Neuron (in vitro differentiated cells): ENCODE data around the gene ZSCAN16.

Source experiments
- H2AFZ ChIP-seq: one replicate; pipeline ENCODE4 v1.6.1; 2013; ENCODE audit warnings: low read depth, mild to moderate bottlenecking, inconsistent platforms, low read length, moderate library complexity
- H3K27me3 ChIP-seq: one replicate; pipeline ENCODE4 v1.6.1; 2013; ENCODE audit warnings: low read length; ENCODE audit not compliant: insufficient read depth
- H3K36me3 ChIP-seq: one replicate; pipeline ENCODE4 v1.6.1; 2013; ENCODE audit warnings: low read length; ENCODE audit not compliant: insufficient read depth
- H3K4me1 ChIP-seq: one replicate; pipeline ENCODE4 v1.6.1; 2013; ENCODE audit warnings: low read length; ENCODE audit not compliant: insufficient read depth
- H3K4me3 ChIP-seq: 2 replicates; pipeline ENCODE4 v1.5.1; 2013; ENCODE audit warnings: mild to moderate bottlenecking, low read length, moderate library complexity
- H3K9me3 ChIP-seq: one replicate; pipeline ENCODE4 v1.6.1; 2013; ENCODE audit warnings: low read length

The ZSCAN16 gene

GRCh38 chr6:28137505-28137981 lies 13.1 kb downstream of the ZSCAN16 start:
- peak overlapping the region; percentile 61 for H3K4me3 ChIP-seq
- peak overlapping the region; percentile 83 for H2AFZ ChIP-seq
- no peaks in the 10 kb centered on the region for H3K9me3 ChIP-seq
- no peaks in the 10 kb centered on the region for H3K27me3 ChIP-seq
- peaks cover 15% of the 10 kb centered on the region for H3K36me3 ChIP-seq
- H3K4me1 ChIP-seq, result peaks cover 24% of the 10 kb centered on the region

- peaks cover 7% of the 10 kb centered on the region for H3K36me3 ChIP-seq
- no peak overlapping the region for H2AFZ ChIP-seq
- no peaks in the 10 kb centered on the region for H3K9me3 ChIP-seq
- H3K4me1 ChIP-seq, result peaks cover 30% of the 10 kb centered on the region
- no peak overlapping the region for H3K4me3 ChIP-seq
- no peaks in the 10 kb centered on the region for H3K27me3 ChIP-seq
Observed at GRCh38 chr6:28139860-28140543, 15.6 kb downstream of the ZSCAN16 start.

GRCh38 chr6:28140616-28141015 lies 16.2 kb downstream of the ZSCAN16 start:
- Histone ChIP-seq H3K36me3 (peaks cover 13% of the 10 kb centered on the region), H3K9me3 (no peaks in the 10 kb centered on the region), H2AFZ (no peak overlapping the region), H3K4me3 (no peak overlapping the region), H3K27me3 (no peaks in the 10 kb centered on the region), H3K4me1 (peaks cover 26% of the 10 kb centered on the region)

GRCh38 chr6:28141500-28142329 lies 17.3 kb downstream of the ZSCAN16 start, which contains the start of gene ZKSCAN8:
ZKSCAN8 (plus strand) TSS chr6:28141883; CDS start chr6:28148408, 6,525 bp downstream.
- no peaks in the 10 kb centered on the region for H3K27me3 ChIP-seq
- no peaks in the 10 kb centered on the region for H3K9me3 ChIP-seq
- H2AFZ ChIP-seq, result peak within 1 kb of the TSS; percentile 74
- peak within 1 kb of the TSS; percentile 63 for H3K4me3 ChIP-seq
- peaks cover 21% of the 10 kb centered on the region for H3K4me1 ChIP-seq
- peaks cover 23% of the 10 kb centered on the region for H3K36me3 ChIP-seq

- H3K27me3 ChIP-seq, result no peaks in the 10 kb centered on the region
- peak overlapping the region; percentile 63 for H3K4me3 ChIP-seq
- H2AFZ ChIP-seq, result peak overlapping the region; percentile 74
- H3K9me3 ChIP-seq, result no peaks in the 10 kb centered on the region
- H3K4me1 ChIP-seq, result peaks cover 21% of the 10 kb centered on the region
- peaks cover 26% of the 10 kb centered on the region for H3K36me3 ChIP-seq
Observed at GRCh38 chr6:28142446-28142845, 18.0 kb downstream of the ZSCAN16 start.

- no peak overlapping the region for H3K4me3 ChIP-seq
- no peak overlapping the region for H2AFZ ChIP-seq
- peaks cover 51% of the 10 kb centered on the region for H3K36me3 ChIP-seq
- no peaks in the 10 kb centered on the region for H3K27me3 ChIP-seq
- H3K9me3 ChIP-seq, result no peaks in the 10 kb centered on the region
- H3K4me1 ChIP-seq, result peaks cover 12% of the 10 kb centered on the region
Observed at GRCh38 chr6:28145231-28145630, 20.8 kb downstream of the ZSCAN16 start.

- Histone ChIP-seq H3K9me3 (peaks cover 6% of the 10 kb centered on the region), H3K36me3 (peaks cover 93% of the 10 kb centered on the region), H3K4me1 (no peaks in the 10 kb centered on the region), H3K4me3 (no peak overlapping the region), H2AFZ (no peak overlapping the region), H3K27me3 (no peaks in the 10 kb centered on the region)
Observed at GRCh38 chr6:28152531-28152930, 28.1 kb downstream of the ZSCAN16 start.

GRCh38 chr6:28153546-28153945 lies 29.1 kb downstream of the ZSCAN16 start:
- H3K4me1 ChIP-seq, result no peaks in the 10 kb centered on the region
- H3K27me3 ChIP-seq, result no peaks in the 10 kb centered on the region
- peaks cover 6% of the 10 kb centered on the region for H3K9me3 ChIP-seq
- peaks cover 88% of the 10 kb centered on the region for H3K36me3 ChIP-seq
- no peak overlapping the region for H2AFZ ChIP-seq
- H3K4me3 ChIP-seq, result no peak overlapping the region

GRCh38 chr6:28154357-28154756 lies 29.9 kb downstream of the ZSCAN16 start:
- H3K4me3 ChIP-seq, result no peak overlapping the region
- no peak overlapping the region for H2AFZ ChIP-seq
- H3K27me3 ChIP-seq, result no peaks in the 10 kb centered on the region
- peaks cover 6% of the 10 kb centered on the region for H3K9me3 ChIP-seq
- H3K4me1 ChIP-seq, result no peaks in the 10 kb centered on the region
- H3K36me3 ChIP-seq, result peaks cover 81% of the 10 kb centered on the region

- Histone ChIP-seq H3K4me1 (peaks cover 4% of the 10 kb centered on the region), H3K4me3 (no peak overlapping the region), H3K9me3 (peaks cover 2% of the 10 kb centered on the region), H3K27me3 (no peaks in the 10 kb centered on the region), H3K36me3 (peaks cover 48% of the 10 kb centered on the region), H2AFZ (no peak overlapping the region)
Observed at GRCh38 chr6:28158318-28158717, 33.9 kb downstream of the ZSCAN16 start.

- Histone ChIP-seq H3K27me3 (no peaks in the 10 kb centered on the region), H3K4me1 (peaks cover 4% of the 10 kb centered on the region), H3K9me3 (no peaks in the 10 kb centered on the region), H3K4me3 (no peak overlapping the region), H2AFZ (no peak overlapping the region), H3K36me3 (peaks cover 40% of the 10 kb centered on the region)
Observed at GRCh38 chr6:28159029-28159607, 34.7 kb downstream of the ZSCAN16 start.

GRCh38 chr6:28160233-28160632 lies 35.8 kb downstream of the ZSCAN16 start:
- Histone ChIP-seq H3K4me3 (no peak overlapping the region), H3K36me3 (peaks cover 29% of the 10 kb centered on the region), H3K27me3 (no peaks in the 10 kb centered on the region), H2AFZ (no peak overlapping the region), H3K9me3 (no peaks in the 10 kb centered on the region), H3K4me1 (peaks cover 4% of the 10 kb centered on the region)
